ENCODE results near the gene AP2S1.
"Not testable (repeated sequence)": the region's sequence is repeated elsewhere in the genome, so short reads cannot be mapped to it uniquely, and the experiment has no call there.

Gene AP2S1

DNA sequence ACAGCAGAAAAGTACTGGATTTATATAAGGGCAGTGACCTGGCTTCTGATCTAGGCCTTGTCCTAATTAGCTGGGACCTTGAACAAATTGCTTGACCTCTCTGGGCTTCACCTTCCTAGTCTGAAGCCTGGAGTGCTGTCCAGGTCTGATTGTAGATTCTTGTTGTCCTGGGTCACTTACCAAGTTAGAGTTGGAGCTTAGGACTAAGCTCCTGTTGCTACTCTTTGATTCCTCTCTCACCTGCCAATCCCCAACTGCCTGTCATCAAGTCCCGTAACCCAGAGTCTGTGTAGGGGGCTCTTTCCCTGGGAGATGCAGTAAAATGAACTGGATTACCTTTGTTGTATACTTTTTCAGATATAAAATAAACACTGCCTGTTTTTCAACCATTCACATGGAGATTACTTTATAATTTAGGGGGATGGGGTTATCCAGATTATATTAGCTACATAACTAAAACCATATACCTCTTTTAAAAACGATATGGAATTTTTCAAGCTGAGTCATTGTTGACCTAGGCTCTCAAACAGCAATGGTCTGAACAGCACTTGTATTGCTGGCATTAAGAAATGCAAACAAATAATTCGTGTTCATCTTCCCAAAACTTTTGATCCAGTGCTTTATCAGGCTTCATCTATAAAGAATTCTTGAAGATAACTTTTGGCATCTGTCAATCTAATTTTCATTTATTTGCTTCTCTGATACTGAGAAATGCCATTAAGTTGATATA lies 15.9 kb upstream of the AP2S1 start:
- DNase-seq = no peak

DNA sequence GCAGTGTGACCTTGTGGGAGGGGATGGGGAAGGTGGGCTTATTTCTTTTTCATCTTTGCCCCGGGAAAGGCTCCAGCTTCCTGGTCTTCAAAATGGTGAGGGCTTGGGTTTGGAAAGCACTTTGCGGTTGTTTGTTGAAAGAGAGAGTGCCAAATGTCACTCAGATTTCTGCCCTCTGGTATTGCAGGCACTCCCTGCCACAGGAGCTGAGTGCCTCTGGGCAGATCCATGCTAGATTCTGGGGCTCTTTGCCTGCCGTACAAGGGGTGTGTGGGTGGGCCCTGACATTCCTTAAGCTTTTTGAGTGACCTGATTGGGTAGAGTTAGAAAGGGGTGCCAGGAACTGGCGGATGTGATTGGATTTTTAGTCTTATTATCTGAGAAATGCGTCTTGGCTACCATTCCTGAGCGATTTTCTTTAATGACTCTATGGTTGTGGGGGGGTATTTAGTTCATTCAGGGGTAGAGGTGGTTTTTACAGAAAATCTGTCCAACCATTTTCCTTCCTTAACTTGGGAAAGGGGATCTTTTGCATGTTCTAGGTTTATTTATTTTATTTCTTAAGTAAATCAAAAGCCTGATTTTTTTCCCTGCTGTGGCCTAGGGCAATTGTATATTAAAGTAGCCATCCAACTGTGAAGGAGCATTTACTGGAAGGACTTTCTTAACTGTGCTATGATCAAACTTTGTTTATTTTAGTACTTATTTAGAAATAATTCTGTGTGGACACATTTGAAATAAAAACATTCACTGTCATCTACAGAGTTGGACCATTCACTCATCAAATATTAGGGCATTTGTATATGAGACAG lies 13.4 kb upstream of the AP2S1 start:
- DNase-seq = no peak

- DNase-seq = no peak
These were observed 12.5 kb upstream of the AP2S1 start for GRCh38 chr19:46862974-46863632.

DNA sequence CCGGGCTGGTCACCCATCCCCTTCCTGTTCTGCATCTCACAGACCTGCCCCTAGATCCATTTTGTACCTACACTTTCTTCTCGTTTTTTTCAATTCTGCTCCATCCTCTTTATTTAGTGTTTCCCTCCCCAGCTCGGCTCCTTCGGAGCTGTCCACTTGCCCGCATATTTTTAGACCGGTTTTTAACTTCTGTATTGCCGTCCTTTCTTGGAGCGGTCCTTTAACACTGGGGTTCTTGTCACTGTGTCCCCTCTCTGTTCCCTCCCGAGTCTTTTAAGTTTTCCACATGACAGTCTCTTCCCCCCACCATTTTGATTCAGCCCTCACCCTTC lies 11.8 kb upstream of the AP2S1 start:
- no peak for DNase-seq

GRCh38 chr19:46861691-46862502 lies 11.3 kb upstream of the AP2S1 start:
- peak in 1 of 2 experiments; percentile 16 for DNase-seq

DNA sequence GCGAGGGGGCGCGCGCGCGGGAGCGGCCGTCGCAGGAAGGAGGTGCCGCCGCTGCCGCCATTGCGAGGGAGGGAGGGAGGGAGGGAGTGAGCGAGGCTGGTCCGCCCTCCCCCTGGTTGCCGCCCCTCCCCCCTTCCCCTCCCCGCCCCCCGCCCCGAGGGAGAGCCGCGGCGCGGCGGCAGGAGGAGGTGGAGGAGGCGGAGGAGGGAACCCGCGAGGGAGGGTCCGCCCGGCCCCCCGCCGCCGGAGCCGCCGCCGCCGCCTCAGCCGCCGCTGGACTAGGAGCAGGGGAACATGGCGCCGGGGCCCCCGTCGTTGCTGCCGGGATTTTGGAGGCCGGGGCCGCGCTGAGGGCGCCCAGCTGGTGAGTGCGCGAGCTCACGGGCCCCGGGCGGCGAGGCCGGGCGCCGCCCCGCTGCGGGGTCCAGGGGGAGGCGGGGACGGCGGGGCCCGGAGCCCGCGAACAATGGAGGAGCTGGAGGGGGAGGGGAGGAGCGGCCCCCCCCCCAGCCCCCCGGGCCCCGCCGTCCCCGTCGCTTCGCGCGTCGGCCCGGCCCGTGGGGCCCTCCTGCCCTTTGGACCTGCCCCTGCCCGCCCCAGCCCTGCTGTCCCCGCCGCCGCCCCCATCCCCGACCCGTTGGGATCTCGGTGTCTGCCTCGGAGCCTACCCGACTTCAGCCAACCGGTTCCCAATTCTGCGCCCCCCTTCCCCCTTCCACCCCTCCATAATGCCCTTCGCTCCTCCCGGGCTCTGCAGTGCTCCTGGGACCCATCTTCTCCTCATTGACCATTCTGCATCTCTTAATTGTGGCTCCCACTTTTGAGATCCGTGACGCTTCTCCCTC lies 10.4 kb upstream of the AP2S1 start, which contains the start of gene ARHGAP35:
ARHGAP35 (plus strand) TSS at position 152 of the 845 bp plus-strand sequence. CDS start 57,679 bp downstream, outside the sequence.
- DNase-seq = no peak

- peak; percentile 97 for DNase-seq
These were observed 9.6 kb upstream of the AP2S1 start for GRCh38 chr19:46860125-46860845.

- DNase-seq = peak; percentile 85 to 88
These were observed 9.0 kb upstream of the AP2S1 start for GRCh38 chr19:46859637-46860124.

- peak; percentile 70 to 87 for DNase-seq
These were observed 5.7 kb upstream of the AP2S1 start for GRCh38 chr19:46856062-46857022.

DNA sequence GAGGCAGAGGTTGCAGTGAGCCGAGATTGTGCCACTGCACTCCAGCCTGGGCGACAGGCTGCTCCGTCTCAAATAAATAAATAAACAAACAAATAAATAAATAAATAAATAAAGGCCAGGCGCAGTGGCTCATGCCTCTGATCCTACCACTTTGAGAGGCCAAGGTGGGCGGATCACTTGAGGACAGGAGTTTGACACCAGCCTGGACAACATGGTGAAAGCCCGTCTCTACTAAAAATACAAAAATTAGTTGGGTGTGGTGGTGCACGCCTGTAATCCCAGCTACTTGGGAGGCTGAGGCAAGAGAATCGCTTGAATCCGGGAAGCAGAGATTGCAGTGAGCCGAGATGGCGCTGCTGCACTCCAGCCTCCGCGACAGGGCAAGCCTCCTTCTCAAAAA lies 4.1 kb upstream of the AP2S1 start:
- not testable (repeated sequence) for DNase-seq

GRCh38 chr19:46852830-46853229 lies 2.2 kb upstream of the AP2S1 start:
- DNase-seq = no peak

DNA sequence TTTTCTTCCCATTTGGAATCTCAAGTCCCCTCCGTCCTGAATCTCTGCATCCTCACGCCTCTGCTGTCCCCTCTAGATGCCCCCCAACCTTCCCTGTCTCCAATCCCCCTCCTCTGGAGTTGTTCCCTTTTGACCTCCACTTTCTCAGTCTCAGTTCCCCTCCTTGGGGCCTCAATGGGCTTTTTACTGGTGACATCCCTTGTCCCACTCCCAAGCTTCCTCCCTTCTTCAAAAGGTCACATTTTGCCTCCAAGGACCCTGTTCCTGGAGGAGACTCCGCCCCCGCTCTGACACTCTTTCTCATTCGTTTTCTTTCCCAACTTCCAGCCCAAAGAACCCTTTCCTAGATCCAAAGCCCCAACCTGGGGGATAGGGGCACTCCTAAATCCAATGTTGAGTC lies 1.0 kb downstream of the AP2S1 start:
- DNase-seq = no peak

- no peak for DNase-seq
These were observed 2.3 kb downstream of the AP2S1 start for GRCh38 chr19:46848389-46848788.

GRCh38 chr19:46847528-46847927 lies 3.1 kb downstream of the AP2S1 start:
- DNase-seq = no peak

DNA sequence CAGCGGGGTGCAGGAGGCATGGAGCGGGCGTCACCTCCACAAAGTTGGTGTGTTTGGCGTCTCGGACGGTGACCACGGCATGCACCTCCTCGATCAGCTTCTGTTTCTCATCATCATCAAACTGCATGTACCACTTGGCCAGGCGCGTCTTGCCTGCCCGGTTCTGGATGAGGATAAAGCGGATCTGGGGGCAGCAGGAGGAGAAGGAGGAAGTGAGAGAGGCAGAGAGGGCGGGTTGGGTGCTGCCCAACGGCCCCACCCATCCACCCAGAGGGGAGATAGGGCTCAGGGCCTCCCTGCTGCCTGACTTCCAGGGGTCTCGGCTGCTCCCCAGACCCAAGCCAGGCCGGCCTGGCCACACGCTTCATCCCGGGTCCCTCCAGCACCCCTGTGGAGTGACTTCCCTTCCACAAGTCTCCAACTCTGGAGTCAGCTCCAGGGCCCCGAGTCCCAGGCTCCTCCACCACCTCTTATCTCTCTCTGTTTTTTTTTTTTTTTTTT lies 4.6 kb downstream of the AP2S1 start:
- DNase-seq = no peak

DNA sequence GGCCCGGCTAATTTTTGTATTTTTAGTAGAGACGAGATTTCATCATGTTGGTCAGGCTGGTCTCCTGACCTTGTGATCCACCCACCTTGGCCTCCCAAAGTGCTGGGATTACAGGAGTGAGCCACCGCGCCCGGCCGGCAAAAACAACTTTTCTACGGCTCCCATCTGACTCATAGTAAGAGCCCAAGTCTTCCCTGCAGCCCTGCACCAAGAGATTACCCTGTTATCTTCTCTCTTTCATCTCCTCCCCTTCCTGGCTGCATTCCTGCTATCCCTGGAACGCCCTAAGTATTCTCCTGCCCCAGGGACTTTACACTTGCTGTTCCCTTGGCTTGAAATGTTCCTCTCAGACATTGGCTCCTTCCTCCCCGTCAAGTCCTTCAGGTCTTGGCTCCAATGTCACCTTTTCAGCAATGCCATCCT lies 6.6 kb downstream of the AP2S1 start:
- no peak for DNase-seq

GRCh38 chr19:46842791-46843190 lies 7.9 kb downstream of the AP2S1 start:
- no peak for DNase-seq

DNA sequence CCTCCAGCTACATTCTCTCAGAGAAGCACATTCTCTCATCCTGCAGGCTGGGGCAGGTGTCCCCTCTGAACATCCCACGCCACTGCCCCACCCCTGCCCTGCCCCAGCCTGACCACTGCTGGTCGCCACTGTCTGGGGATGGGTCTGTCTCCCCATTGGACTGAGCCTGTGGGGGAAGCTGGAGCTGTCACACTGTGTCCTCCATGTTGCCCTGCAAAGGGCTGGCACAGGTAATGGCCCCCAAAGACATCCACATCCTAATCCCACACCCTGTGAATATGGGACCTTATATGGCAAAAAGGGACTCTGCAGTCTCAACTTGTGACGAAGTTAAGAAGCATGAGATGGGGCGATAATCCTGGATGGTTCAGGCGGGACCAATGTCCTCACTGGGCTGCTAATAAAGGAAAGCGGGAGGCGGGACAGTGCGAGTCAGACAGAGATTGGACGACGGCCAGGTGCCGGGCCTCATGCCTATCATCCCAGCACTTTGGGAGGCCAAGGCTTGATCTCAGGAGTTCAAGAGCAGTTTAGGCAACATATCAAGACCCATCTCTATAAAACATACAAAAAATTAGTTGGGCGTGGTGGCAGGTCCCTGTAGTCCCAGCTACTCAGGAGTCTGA lies 9.1 kb downstream of the AP2S1 start:
- no peak for DNase-seq

- DNase-seq = peak in 1 of 2 experiments; percentile 56
These were observed 10.1 kb downstream of the AP2S1 start for GRCh38 chr19:46840498-46840942.
